HEK293 (cell line): Measurements from ENCODE around the gene DMD.

ENCODE experiments used
- CTCF ChIA-PET: fragments of 350-600 bp; formaldehyde crosslinking; extraction: SDS; loops from one replicate; lab custom pipeline; 2021; ENCODE audit warnings: antibody characterized with exemption; lab: Yijun Ruan, JAX
- POLR2A ChIA-PET: fragments of 300-600 bp; formaldehyde crosslinking; extraction: SDS; loops from one replicate; lab custom pipeline; 2020; ENCODE audit warnings: antibody characterized with exemption, inconsistent platforms; lab: Yijun Ruan, JAX
- H3K27ac ChIP-seq: fragments of 200-500 bp; sonication (Bioruptor generic); 2 replicates; pipeline ENCODE4 v1.5.1; 2014; ENCODE audit warnings: low read depth, low read length, control low read depth, inconsistent platforms; ENCODE audit errors: extremely low read depth
- H3K36me3 ChIP-seq, 2 experiments: fragments of 200-500 bp in 1 of 2; sonication (Bioruptor generic) in 1 of 2; 1 replicate in 1 of 2; 2 replicates in 1 of 2; pipeline ENCODE4 v1.5.1; 2014 to 2017; ENCODE audit warnings: inconsistent platforms in 2 of 2, low read length in 2 of 2; ENCODE audit not compliant: control insufficient read depth in 2 of 2, insufficient read depth in 1 of 2
- H3K4me1 ChIP-seq: fragments of 200-500 bp; sonication (Bioruptor generic); 2 replicates; pipeline ENCODE4 v1.5.1; 2014; ENCODE audit warnings: mild to moderate bottlenecking, low read length, inconsistent platforms; ENCODE audit not compliant: control insufficient read depth, insufficient read depth
- H3K4me3 ChIP-seq: 2 replicates; pipeline ENCODE4 v1.5.1; 2011; ENCODE audit warnings: low read depth, mild to moderate bottlenecking, control low read depth, low read length, moderate library complexity
- H3K9me3 ChIP-seq: fragments of 200-500 bp; sonication (Bioruptor generic); 2 replicates; pipeline ENCODE4 v1.5.1; 2014; ENCODE audit warnings: low read depth, low read length, inconsistent platforms; ENCODE audit not compliant: control insufficient read depth, insufficient read depth
- EGR2 ChIP-seq: fragments of 450-650 bp; formaldehyde crosslinking; IDR thresholded peaks from 2 replicates; pipeline ENCODE4 v1.5.1; 2016; ENCODE audit warnings: low read depth, missing biosample characterization, missing genetic modification characterization
- GLI4 ChIP-seq: fragments of 450-650 bp; formaldehyde crosslinking; IDR thresholded peaks from 2 replicates; pipeline ENCODE4 v1.5.1; 2016; ENCODE audit warnings: missing biosample characterization, missing genetic modification characterization
- HOXA7 ChIP-seq: sonication (generic); formaldehyde crosslinking; IDR thresholded peaks from 2 replicates; pipeline ENCODE4 v1.8.1; 2022; ENCODE audit warnings: missing genetic modification reagents, borderline replicate concordance
- OSR2 ChIP-seq: fragments of 450-650 bp; formaldehyde crosslinking; IDR thresholded peaks from 2 replicates; pipeline ENCODE4 v1.5.1; 2016; ENCODE audit warnings: missing biosample characterization, missing genetic modification characterization
- PRDM1 ChIP-seq: fragments of 450-650 bp; formaldehyde crosslinking; IDR thresholded peaks from 2 replicates; pipeline ENCODE4; 2016; ENCODE audit warnings: missing biosample characterization, missing genetic modification characterization
- YY2 ChIP-seq: fragments of 450-650 bp; formaldehyde crosslinking; IDR thresholded peaks from 2 replicates; pipeline ENCODE4 v1.5.1; 2016; ENCODE audit warnings: missing biosample characterization, missing genetic modification characterization
- ZBTB48 ChIP-seq: fragments of 450-650 bp; formaldehyde crosslinking; IDR thresholded peaks from 2 replicates; pipeline ENCODE4 v1.5.1; 2016; ENCODE audit warnings: missing biosample characterization, missing genetic modification characterization
- ZBTB8A ChIP-seq: fragments of 450-650 bp; formaldehyde crosslinking; IDR thresholded peaks from 2 replicates; pipeline ENCODE4 v1.5.1; 2016; ENCODE audit warnings: missing biosample characterization, missing genetic modification characterization
- ZFHX2 ChIP-seq: fragments of 450-650 bp; formaldehyde crosslinking; conservative IDR thresholded peaks from 2 replicates; pipeline ENCODE4 v1.5.1; 2016; ENCODE audit warnings: missing biosample characterization, missing genetic modification characterization
- ZIC2 ChIP-seq: fragments of 450-650 bp; formaldehyde crosslinking; IDR thresholded peaks from 2 replicates; pipeline ENCODE4 v1.5.1; 2016; ENCODE audit warnings: missing biosample characterization, missing genetic modification characterization
- ZNF10 ChIP-seq: fragments of 450-650 bp; formaldehyde crosslinking; IDR thresholded peaks from 2 replicates; pipeline ENCODE4 v1.5.1; 2017; ENCODE audit warnings: missing biosample characterization, missing genetic modification characterization
- ZNF174 ChIP-seq: fragments of 450-650 bp; formaldehyde crosslinking; IDR thresholded peaks from 2 replicates; pipeline ENCODE4 v1.5.0; 2017; ENCODE audit warnings: missing biosample characterization, mild to moderate bottlenecking, missing genetic modification characterization
- ZNF175 ChIP-seq: fragments of 450-650 bp; formaldehyde crosslinking; IDR thresholded peaks from 2 replicates; pipeline ENCODE4 v1.5.1; 2016; ENCODE audit warnings: missing biosample characterization, missing genetic modification characterization
- ZNF19 ChIP-seq: fragments of 450-650 bp; formaldehyde crosslinking; IDR thresholded peaks from 2 replicates; pipeline ENCODE4; 2016; ENCODE audit warnings: missing biosample characterization, missing genetic modification characterization, low read depth
- ZNF223 ChIP-seq: fragments of 450-650 bp; formaldehyde crosslinking; IDR thresholded peaks from 2 replicates; pipeline ENCODE4 v1.5.1; 2016; ENCODE audit warnings: missing biosample characterization, missing genetic modification characterization
- ZNF335 ChIP-seq: fragments of 450-650 bp; formaldehyde crosslinking; conservative IDR thresholded peaks from 2 replicates; pipeline ENCODE4 v1.5.1; 2016; ENCODE audit warnings: missing biosample characterization, missing genetic modification characterization
- ZNF341 ChIP-seq: fragments of 450-650 bp; formaldehyde crosslinking; IDR thresholded peaks from 2 replicates; pipeline ENCODE4; 2016; ENCODE audit warnings: low read depth, missing biosample characterization, missing genetic modification characterization
- ZNF510 ChIP-seq: fragments of 450-650 bp; formaldehyde crosslinking; IDR thresholded peaks from 2 replicates; pipeline ENCODE4 v1.5.1; 2018; ENCODE audit warnings: mild to moderate bottlenecking, missing genetic modification characterization, missing biosample characterization; ENCODE audit not compliant: insufficient replicate concordance
- ZNF521 ChIP-seq: fragments of 450-650 bp; formaldehyde crosslinking; IDR thresholded peaks from 2 replicates; pipeline ENCODE4 v1.5.1; 2017; ENCODE audit warnings: missing biosample characterization, mild to moderate bottlenecking, missing genetic modification characterization
- ZNF544 ChIP-seq: fragments of 450-650 bp; formaldehyde crosslinking; IDR thresholded peaks from 2 replicates; pipeline ENCODE4 v1.5.0; 2017; ENCODE audit warnings: missing biosample characterization, missing genetic modification characterization
- ZNF555 ChIP-seq: fragments of 450-650 bp; formaldehyde crosslinking; conservative IDR thresholded peaks from 2 replicates; pipeline ENCODE4 v1.5.1; 2017; ENCODE audit warnings: missing biosample characterization, mild to moderate bottlenecking, missing genetic modification characterization, inconsistent platforms
- ZNF600 ChIP-seq: fragments of 450-650 bp; formaldehyde crosslinking; IDR thresholded peaks from 2 replicates; pipeline ENCODE4 v1.5.1; 2016; ENCODE audit warnings: missing biosample characterization, missing genetic modification characterization
- ZNF626 ChIP-seq: fragments of 450-650 bp; sonication (Bioruptor Pico); formaldehyde crosslinking; IDR thresholded peaks from 2 replicates; pipeline ENCODE4 v1.5.1; 2018; ENCODE audit warnings: missing biosample characterization, missing genetic modification characterization, inconsistent platforms
- ZNF747 ChIP-seq: fragments of 450-650 bp; formaldehyde crosslinking; IDR thresholded peaks from 2 replicates; pipeline ENCODE4 v1.5.1; 2016; ENCODE audit warnings: missing biosample characterization, missing genetic modification characterization
- ZNF76 ChIP-seq: fragments of 450-650 bp; formaldehyde crosslinking; IDR thresholded peaks from 2 replicates; pipeline ENCODE4; 2016; ENCODE audit warnings: low read depth, missing biosample characterization, missing genetic modification characterization, borderline replicate concordance
- ZSCAN16 ChIP-seq: fragments of 450-650 bp; formaldehyde crosslinking; IDR thresholded peaks from 2 replicates; pipeline ENCODE4 v1.5.1; 2016; ENCODE audit warnings: missing biosample characterization, missing genetic modification characterization
- ZSCAN23 ChIP-seq: fragments of 450-650 bp; formaldehyde crosslinking; IDR thresholded peaks from 2 replicates; pipeline ENCODE4 v1.5.1; 2016; ENCODE audit warnings: missing biosample characterization, missing genetic modification characterization
- TF ChIP-seq, protein P1 (sequence below): fragments of 450-650 bp; formaldehyde crosslinking; IDR thresholded peaks from 2 replicates; pipeline ENCODE4 v1.5.1; 2017; ENCODE audit warnings: missing biosample characterization, missing genetic modification characterization
- TF ChIP-seq, protein P2 (sequence below): fragments of 450-650 bp; formaldehyde crosslinking; IDR thresholded peaks from 2 replicates; pipeline ENCODE4 v1.5.1; 2016; ENCODE audit warnings: missing biosample characterization, missing genetic modification characterization, borderline replicate concordance
- TF ChIP-seq, protein P3 (sequence below): fragments of 450-650 bp; formaldehyde crosslinking; optimal IDR thresholded peaks from 2 replicates; pipeline ENCODE3; 2016; ENCODE audit warnings: missing biosample characterization, mild to moderate bottlenecking, missing genetic modification characterization

The DMD gene

DNA sequence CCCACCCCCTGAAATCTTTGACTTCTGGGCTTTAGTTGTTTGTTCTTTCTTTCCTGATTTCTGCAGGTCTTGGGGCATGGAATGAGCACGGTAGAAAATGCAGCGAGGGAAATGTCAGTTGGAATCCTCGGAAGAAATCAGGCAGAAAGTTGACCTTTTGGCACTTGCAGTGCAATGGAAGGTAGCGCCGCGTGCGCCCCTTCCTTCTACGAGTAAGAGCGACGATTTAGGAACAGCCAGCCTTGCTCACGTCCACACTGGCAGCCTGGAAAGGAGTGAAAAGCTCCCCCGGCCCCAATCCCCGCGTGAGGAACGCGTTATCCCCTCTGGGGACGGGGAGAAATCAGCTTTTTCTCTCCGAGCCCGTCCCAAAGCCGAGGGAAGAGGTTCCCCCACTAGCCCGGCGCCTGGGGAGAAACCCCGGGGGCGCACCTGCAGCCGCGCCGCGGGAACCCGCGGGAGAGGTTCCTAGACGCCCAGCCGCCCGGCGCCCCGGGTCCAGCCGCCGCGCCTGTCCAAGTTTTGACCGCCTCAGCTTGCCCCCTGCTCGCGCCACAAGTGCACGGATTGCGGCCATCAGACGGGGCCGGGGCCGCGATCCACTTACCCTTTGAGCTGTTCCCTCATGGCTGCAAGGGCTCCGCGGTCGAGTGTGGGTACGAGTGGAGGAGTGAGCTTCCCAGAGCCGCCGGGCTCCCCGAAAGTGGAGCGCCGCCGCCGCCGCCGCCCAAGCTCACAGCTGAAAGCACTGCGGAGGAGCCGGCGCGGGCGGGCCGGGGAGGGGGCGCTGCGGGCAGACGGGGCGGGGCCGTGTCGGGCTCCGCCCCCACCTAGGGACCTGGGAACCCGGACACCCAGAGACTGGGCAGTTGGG, 1944.9 kb downstream of the DMD start:
- ChIA-PET POLR2A (interaction anchor here (0.9 kb wide), 1 partner anchor 53 kb away, joined by 3 read pairs; no protein-coding TSS in a partner anchor), CTCF (no interaction called here)
- Histone ChIP-seq H3K9me3 (no peaks in the 10 kb centered on the region), H3K27ac (peak overlapping the region; percentile 92), H3K4me3 (peak overlapping the region; percentile 76), H3K4me1 (peaks cover 6% of the 10 kb centered on the region; the same call in 1 of the 2 replicates), H3K36me3 (no peaks in the 10 kb centered on the region)
- no peak for TF ChIP-seq OSR2 (tag by site-specific recombination)
- no peak for TF ChIP-seq YY2 (tag by site-specific recombination)
- no peak for TF ChIP-seq ZNF10 (tag by site-specific recombination)
- no peak for TF ChIP-seq ZSCAN23 (tag by site-specific recombination)
- TF ChIP-seq ZNF175 = no peak
- no peak for TF ChIP-seq ZNF544 (tag by site-specific recombination)
- TF ChIP-seq ZBTB8A (tag by site-specific recombination) = peak; percentile 53; the same call in 1 of the 2 replicates
- TF ChIP-seq ZNF510 (tag by site-specific recombination) = no peak
- no peak for TF ChIP-seq ZNF555 (tag by site-specific recombination)
- no peak for TF ChIP-seq HOXA7 (CRISPR knock-in tag)
- TF ChIP-seq ZFHX2 (tag by site-specific recombination) = 0 out of 2 replicates have a peak, but pooled peaks have one; percentile 9
- TF ChIP-seq ZNF341 (tag by site-specific recombination) = peak; percentile 50; the same call in 1 of the 2 replicates
- TF ChIP-seq EGR2 (tag by site-specific recombination) = 0 out of 2 replicates have a peak, but pooled peaks have one; percentile 19
- TF ChIP-seq, protein P1, sequence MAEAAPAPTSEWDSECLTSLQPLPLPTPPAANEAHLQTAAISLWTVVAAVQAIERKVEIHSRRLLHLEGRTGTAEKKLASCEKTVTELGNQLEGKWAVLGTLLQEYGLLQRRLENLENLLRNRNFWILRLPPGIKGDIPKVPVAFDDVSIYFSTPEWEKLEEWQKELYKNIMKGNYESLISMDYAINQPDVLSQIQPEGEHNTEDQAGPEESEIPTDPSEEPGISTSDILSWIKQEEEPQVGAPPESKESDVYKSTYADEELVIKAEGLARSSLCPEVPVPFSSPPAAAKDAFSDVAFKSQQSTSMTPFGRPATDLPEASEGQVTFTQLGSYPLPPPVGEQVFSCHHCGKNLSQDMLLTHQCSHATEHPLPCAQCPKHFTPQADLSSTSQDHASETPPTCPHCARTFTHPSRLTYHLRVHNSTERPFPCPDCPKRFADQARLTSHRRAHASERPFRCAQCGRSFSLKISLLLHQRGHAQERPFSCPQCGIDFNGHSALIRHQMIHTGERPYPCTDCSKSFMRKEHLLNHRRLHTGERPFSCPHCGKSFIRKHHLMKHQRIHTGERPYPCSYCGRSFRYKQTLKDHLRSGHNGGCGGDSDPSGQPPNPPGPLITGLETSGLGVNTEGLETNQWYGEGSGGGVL (tag by site-specific recombination) = no peak
- TF ChIP-seq ZNF335 (tag by site-specific recombination) = peak; percentile 52
- TF ChIP-seq ZNF626 = no peak
- TF ChIP-seq ZNF747 (tag by site-specific recombination) = no peak
- peak; percentile 56 for TF ChIP-seq PRDM1 (tag by site-specific recombination)
- no peak for TF ChIP-seq ZSCAN16 (tag by site-specific recombination)
- TF ChIP-seq ZNF19 (tag by site-specific recombination) = no peak
- TF ChIP-seq ZIC2 (tag by site-specific recombination) = 0 out of 2 replicates have a peak, but pooled peaks have one; percentile 20
- no peak for TF ChIP-seq ZNF76
- TF ChIP-seq ZNF521 (tag by site-specific recombination) = no peak
- TF ChIP-seq, protein P2, sequence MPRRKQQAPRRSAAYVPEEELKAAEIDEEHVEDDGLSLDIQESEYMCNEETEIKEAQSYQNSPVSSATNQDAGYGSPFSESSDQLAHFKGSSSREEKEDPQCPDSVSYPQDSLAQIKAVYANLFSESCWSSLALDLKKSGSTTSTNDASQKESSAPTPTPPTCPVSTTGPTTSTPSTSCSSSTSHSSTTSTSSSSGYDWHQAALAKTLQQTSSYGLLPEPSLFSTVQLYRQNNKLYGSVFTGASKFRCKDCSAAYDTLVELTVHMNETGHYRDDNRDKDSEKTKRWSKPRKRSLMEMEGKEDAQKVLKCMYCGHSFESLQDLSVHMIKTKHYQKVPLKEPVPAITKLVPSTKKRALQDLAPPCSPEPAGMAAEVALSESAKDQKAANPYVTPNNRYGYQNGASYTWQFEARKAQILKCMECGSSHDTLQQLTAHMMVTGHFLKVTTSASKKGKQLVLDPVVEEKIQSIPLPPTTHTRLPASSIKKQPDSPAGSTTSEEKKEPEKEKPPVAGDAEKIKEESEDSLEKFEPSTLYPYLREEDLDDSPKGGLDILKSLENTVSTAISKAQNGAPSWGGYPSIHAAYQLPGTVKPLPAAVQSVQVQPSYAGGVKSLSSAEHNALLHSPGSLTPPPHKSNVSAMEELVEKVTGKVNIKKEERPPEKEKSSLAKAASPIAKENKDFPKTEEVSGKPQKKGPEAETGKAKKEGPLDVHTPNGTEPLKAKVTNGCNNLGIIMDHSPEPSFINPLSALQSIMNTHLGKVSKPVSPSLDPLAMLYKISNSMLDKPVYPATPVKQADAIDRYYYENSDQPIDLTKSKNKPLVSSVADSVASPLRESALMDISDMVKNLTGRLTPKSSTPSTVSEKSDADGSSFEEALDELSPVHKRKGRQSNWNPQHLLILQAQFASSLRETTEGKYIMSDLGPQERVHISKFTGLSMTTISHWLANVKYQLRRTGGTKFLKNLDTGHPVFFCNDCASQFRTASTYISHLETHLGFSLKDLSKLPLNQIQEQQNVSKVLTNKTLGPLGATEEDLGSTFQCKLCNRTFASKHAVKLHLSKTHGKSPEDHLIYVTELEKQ (tag by site-specific recombination) = no peak
- no peak for TF ChIP-seq ZNF600
- TF ChIP-seq, protein P3, sequence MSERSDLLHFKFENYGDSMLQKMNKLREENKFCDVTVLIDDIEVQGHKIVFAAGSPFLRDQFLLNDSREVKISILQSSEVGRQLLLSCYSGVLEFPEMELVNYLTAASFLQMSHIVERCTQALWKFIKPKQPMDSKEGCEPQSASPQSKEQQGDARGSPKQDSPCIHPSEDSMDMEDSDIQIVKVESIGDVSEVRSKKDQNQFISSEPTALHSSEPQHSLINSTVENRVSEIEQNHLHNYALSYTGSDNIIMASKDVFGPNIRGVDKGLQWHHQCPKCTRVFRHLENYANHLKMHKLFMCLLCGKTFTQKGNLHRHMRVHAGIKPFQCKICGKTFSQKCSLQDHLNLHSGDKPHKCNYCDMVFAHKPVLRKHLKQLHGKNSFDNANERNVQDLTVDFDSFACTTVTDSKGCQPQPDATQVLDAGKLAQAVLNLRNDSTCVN = peak; percentile 58
- no peak for TF ChIP-seq ZNF223
- no peak for TF ChIP-seq GLI4
- TF ChIP-seq ZNF174 (tag by site-specific recombination) = no peak
- TF ChIP-seq ZBTB48 (tag by site-specific recombination) = no peak
